Sciatic nerve (tissue), 2 donors: Measurements from ENCODE around the gene C8G. TPM values are rescaled to one million over a fixed set of nuclear protein-coding genes. Genes with fewer than 3 reads are reported as not detected.

Experiments used
- ATAC-seq: fragments of 200-7000 bp; cut with Tn5 transposase; one replicate; pipeline ENCODE4 v1.9.1; 2020; ENCODE audit warnings: mild to moderate bottlenecking, moderate library complexity
- DNase-seq: peaks from one replicate; pipeline ENCODE4 v3.0.0-alpha.2; 2020; ENCODE audit warnings: low spot score
- intact Hi-C: fragments of 100-400 bp; cut with DNase I; formaldehyde crosslinking; loops from one replicate; pipeline ENCODE4 v1.14.2; 2022
- total RNA-seq: library from RNA; stranded (reverse); fragmentation: NEBNext Ultra II Directional; extraction: Animal tissue kit (Norgen Biotek cat#: 25700); gene quantifications from one replicate; pipeline ENCODE4 v1.2.1, GENCODE V29; 2021
- donor health status: DM: no; HTN: no; CAD: no.
- donor health status: DM: no; HTN: no; CAD: no.

The C8G gene
- total RNA-seq, 1 donor from 2014 or later, result not detected

GRCh38 chr9:136949817-136950655, 5.0 kb downstream of the C8G start:
- intact Hi-C loops, result loop anchor here (5.0 kb wide), 1 partner anchor 87 kb away; no protein-coding TSS in a partner anchor
- DNase-seq (peak; percentile 97), ATAC-seq (peak; percentile 85)

GRCh38 chr9:136950656-136951276, 5.7 kb downstream of the C8G start:
- intact Hi-C loops, result no loop called here
- ATAC-seq, result peak; percentile 31
- no peak for DNase-seq

GRCh38 chr9:136951541-136952320, 6.7 kb downstream of the C8G start, which contains the start of gene LCN12:
Gene LCN12 (plus strand): TSS chr9:136952273. CDS start chr9:136952328, 55 bp downstream.
- DNase-seq (no peak), ATAC-seq (no peak)
- intact Hi-C loops, result no loop called here

- intact Hi-C loops, result no loop called here
- ATAC-seq (no peak), DNase-seq (no peak)
Measured at GRCh38 chr9:136952321-136952850, 7.3 kb downstream of the C8G start.

- intact Hi-C loops, result no loop called here
- no peak for ATAC-seq
- DNase-seq, result no peak
Measured at GRCh38 chr9:136952876-136953770, 8.1 kb downstream of the C8G start.

GRCh38 chr9:136953771-136954269, 8.8 kb downstream of the C8G start:
- DNase-seq (no peak), ATAC-seq (no peak)
- intact Hi-C loops, result no loop called here

GRCh38 chr9:136954270-136955083, 9.4 kb downstream of the C8G start:
- ATAC-seq, result no peak
- intact Hi-C loops, result no loop called here
- DNase-seq, result no peak

- ATAC-seq, result no peak
- DNase-seq, result no peak
- intact Hi-C loops, result no loop called here
Measured at GRCh38 chr9:136955202-136955942, 10.3 kb downstream of the C8G start.

GRCh38 chr9:136955943-136956335, 10.9 kb downstream of the C8G start:
- intact Hi-C loops, result no loop called here
- ATAC-seq, result no peak
- no peak for DNase-seq

- ATAC-seq (no peak), DNase-seq (no peak)
- intact Hi-C loops, result no loop called here
Measured at GRCh38 chr9:136956604-136957003, 11.6 kb downstream of the C8G start.

GRCh38 chr9:136957461-136957860, 12.4 kb downstream of the C8G start:
- no peak for DNase-seq
- intact Hi-C loops, result no loop called here
- ATAC-seq, result no peak

- ATAC-seq (no peak), DNase-seq (no peak)
- intact Hi-C loops, result no loop called here
Measured at GRCh38 chr9:136957901-136958300, 12.9 kb downstream of the C8G start.

- ATAC-seq (no peak), DNase-seq (no peak)
- intact Hi-C loops, result no loop called here
Measured at GRCh38 chr9:136958473-136958872, 13.4 kb downstream of the C8G start.

GRCh38 chr9:136958898-136959850, 14.1 kb downstream of the C8G start:
- DNase-seq, result no peak
- intact Hi-C loops, result no loop called here
- ATAC-seq, result no peak

GRCh38 chr9:136960212-136960937, 15.3 kb downstream of the C8G start:
- DNase-seq (no peak), ATAC-seq (peak; percentile 1)
- intact Hi-C loops, result no loop called here
